Esophagus muscularis mucosa (tissue), 4 donors: ENCODE data around the gene PLXNA4. TPM values are rescaled to one million over a fixed set of nuclear protein-coding genes. Genes with fewer than 3 reads are reported as not detected.
A peak's percentile ranks its signal among the peaks of the same experiment; 100 is the strongest.

Source experiments
- DNase-seq: peaks from one replicate; pipeline ENCODE4 v3.0.0-alpha.2; 2017; ENCODE audit errors: extremely low spot score
- H3K27ac ChIP-seq, 4 donors: fragments of 200-600 bp; sonication (generic); replicated peaks in 1 of 4; 1 replicate in 3 of 4; 2 replicates in 1 of 4; pipeline ENCODE4 v1.5.1; 2016 to 2019; ENCODE audit warnings: mild to moderate bottlenecking in 1 of 4
- H3K27me3 ChIP-seq, 4 donors: fragments of 200-600 bp; sonication (generic); one replicate each; pipeline versions ENCODE4 v1.5.1 to v1.6.0; 2016 to 2019
- H3K36me3 ChIP-seq, 4 donors: fragments of 200-600 bp; sonication (generic); one replicate each; pipeline ENCODE4 v1.5.1; 2016 to 2019
- H3K4me1 ChIP-seq, 4 donors: fragments of 200-600 bp; sonication (generic); one replicate each; pipeline ENCODE4 v1.5.1; 2016 to 2019
- H3K4me3 ChIP-seq, 4 donors: fragments of 200-600 bp; sonication (generic); 1 replicate in 2 of 4; 2 replicates in 2 of 4; pipeline ENCODE4 v1.5.1; 2016 to 2019; ENCODE audit warnings: mild to moderate bottlenecking in 4 of 4, moderate library complexity in 1 of 4
- H3K9me3 ChIP-seq, 4 donors: fragments of 200-600 bp; sonication (generic); 1 replicate in 3 of 4; 2 replicates in 1 of 4; pipeline ENCODE4 v1.5.1; 2016 to 2019
- EP300 ChIP-seq: sonication (generic); formaldehyde crosslinking; IDR thresholded peaks from one replicate; pipeline ENCODE4 v1.6.1; 2017; ENCODE audit warnings: antibody characterized with exemption
- POLR2A ChIP-seq: fragments of 450-650 bp; IDR thresholded peaks from one replicate; pipeline ENCODE4 v1.6.1; 2017; ENCODE audit warnings: antibody characterized with exemption, moderate library complexity, mild to moderate bottlenecking, low read depth
- POLR2AphosphoS5 ChIP-seq, 2 donors: sonication (generic); formaldehyde crosslinking; IDR thresholded peaks; one replicate each; pipeline ENCODE4 v1.6.1; 2017; ENCODE audit warnings: antibody characterized with exemption in 2 of 2
- WGBS: methylation state at CpG from one replicate; pipeline ENCODE4 v1.1.5; 2018; 5-methylcytosine and 5-hydroxymethylcytosine counted together
- intact Hi-C: fragments of 100-400 bp; cut with DNase I; formaldehyde crosslinking; loops from one replicate; pipeline ENCODE4 v1.15.1; 2023
- total RNA-seq, 4 donors: library from RNA; depleted of rRNA; stranded (reverse); fragments of >200 nt; gene quantifications; one replicate each; pipeline versions ENCODE4 v1.1.0 to v1.2.1, GENCODE V29; 2016
- TF ChIP-seq, protein P1 (sequence below), 3 experiments: fragments of 200-600 bp in 2 of 3; fragments of 450-650 bp in 1 of 3; sonication (generic) in 2 of 3; IDR thresholded peaks; one replicate each; pipeline ENCODE4 v1.5.1; 2017 to 2019; ENCODE audit warnings: antibody characterized with exemption in 3 of 3, mild to moderate bottlenecking in 2 of 3, moderate library complexity in 1 of 3

Gene PLXNA4
- total RNA-seq, 4 donors from 2014 or later: 5.0 to 9.5 (median 6.6) TPM

- Histone ChIP-seq H3K27ac (peak overlapping the region; percentile 70 to 84 (median 78)), H3K4me1 (peaks cover 44 to 66% (median 62%) of the 10 kb centered on the region in 4 donors), H3K36me3 (no peaks in the 10 kb centered on the region), H3K27me3 (no peaks in the 10 kb centered on the region), H3K4me3 (peak overlapping the region in 1 of 4 donors; percentile 13), H3K9me3 (no peaks in the 10 kb centered on the region)
- WGBS: 54% methylated on average over 8 of the region's 8 CpGs
- TF ChIP-seq EP300 (peak; percentile 51), POLR2AphosphoS5 (IDR thresholded peaks at IDR 0.05) (peak in 1 of 2 donors; percentile 69), POLR2A (no peak)
- TF ChIP-seq, protein P1, sequence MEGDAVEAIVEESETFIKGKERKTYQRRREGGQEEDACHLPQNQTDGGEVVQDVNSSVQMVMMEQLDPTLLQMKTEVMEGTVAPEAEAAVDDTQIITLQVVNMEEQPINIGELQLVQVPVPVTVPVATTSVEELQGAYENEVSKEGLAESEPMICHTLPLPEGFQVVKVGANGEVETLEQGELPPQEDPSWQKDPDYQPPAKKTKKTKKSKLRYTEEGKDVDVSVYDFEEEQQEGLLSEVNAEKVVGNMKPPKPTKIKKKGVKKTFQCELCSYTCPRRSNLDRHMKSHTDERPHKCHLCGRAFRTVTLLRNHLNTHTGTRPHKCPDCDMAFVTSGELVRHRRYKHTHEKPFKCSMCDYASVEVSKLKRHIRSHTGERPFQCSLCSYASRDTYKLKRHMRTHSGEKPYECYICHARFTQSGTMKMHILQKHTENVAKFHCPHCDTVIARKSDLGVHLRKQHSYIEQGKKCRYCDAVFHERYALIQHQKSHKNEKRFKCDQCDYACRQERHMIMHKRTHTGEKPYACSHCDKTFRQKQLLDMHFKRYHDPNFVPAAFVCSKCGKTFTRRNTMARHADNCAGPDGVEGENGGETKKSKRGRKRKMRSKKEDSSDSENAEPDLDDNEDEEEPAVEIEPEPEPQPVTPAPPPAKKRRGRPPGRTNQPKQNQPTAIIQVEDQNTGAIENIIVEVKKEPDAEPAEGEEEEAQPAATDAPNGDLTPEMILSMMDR (IDR thresholded peaks at IDR 0.05): no peak
- intact Hi-C loops: no loop called here
- DNase-seq: no peak
Measured at GRCh38 chr7:132402751-132403245, 173.5 kb downstream of the PLXNA4 start.

- 64% methylated on average over 5 of the region's 5 CpGs for WGBS
- Histone ChIP-seq H3K9me3 (no peaks in the 10 kb centered on the region), H3K27me3 (no peaks in the 10 kb centered on the region), H3K27ac (peak overlapping the region; percentile 70 to 84 (median 78)), H3K4me3 (no peak overlapping the region), H3K4me1 (peaks cover 44 to 66% (median 63%) of the 10 kb centered on the region in 4 donors), H3K36me3 (no peaks in the 10 kb centered on the region)
- no peak for DNase-seq
- TF ChIP-seq EP300 (no peak), POLR2AphosphoS5 (IDR thresholded peaks at IDR 0.05) (no peak), POLR2A (no peak)
- TF ChIP-seq, protein P1 (IDR thresholded peaks at IDR 0.05): no peak
- intact Hi-C loops: no loop called here
Measured at GRCh38 chr7:132402096-132402495, 174.2 kb downstream of the PLXNA4 start.

DNA sequence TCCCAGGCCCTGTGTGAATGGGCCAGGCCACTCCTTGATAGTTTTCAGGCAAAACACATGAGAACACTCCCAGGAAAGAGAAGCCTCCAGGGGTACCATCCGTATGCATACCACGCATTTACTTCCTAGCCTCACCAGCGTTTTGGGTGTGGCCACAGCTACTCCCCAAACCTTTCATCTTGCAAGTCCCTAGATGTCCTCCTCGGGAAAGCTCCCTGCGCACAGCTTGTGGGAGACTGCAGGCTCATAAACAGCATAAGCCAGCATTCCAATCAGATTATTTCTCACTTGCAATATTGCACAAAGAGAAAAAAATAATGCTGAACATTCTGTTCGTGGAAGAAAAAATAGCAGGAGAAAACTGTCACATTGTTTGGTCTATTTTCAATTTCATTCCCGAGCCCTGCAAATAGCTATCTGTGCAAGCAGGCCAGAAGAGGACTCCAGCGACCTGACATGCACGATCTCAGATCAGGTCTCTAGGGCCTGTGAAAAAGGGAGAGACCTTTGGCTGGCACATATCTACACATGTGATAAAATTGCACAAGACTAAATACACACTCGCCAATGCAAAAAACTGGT lies 175.6 kb downstream of the PLXNA4 start:
- H3K36me3 ChIP-seq: no peaks in the 10 kb centered on the region
- intact Hi-C loops: no loop called here
- 76% methylated on average over 10 of the region's 10 CpGs for WGBS
- no peak for DNase-seq
- no peaks in the 10 kb centered on the region for H3K9me3 ChIP-seq
- no peaks in the 10 kb centered on the region for H3K27me3 ChIP-seq
- TF ChIP-seq POLR2AphosphoS5 (IDR thresholded peaks at IDR 0.05) (peak in 1 of 2 donors; percentile 76), EP300 (no peak)
- no peak overlapping the region for H3K4me3 ChIP-seq
- H3K4me1 ChIP-seq: peaks cover 53 to 69% (median 63%) of the 10 kb centered on the region in 4 donors
- peak overlapping the region; percentile 70 to 84 (median 78) for H3K27ac ChIP-seq

DNA sequence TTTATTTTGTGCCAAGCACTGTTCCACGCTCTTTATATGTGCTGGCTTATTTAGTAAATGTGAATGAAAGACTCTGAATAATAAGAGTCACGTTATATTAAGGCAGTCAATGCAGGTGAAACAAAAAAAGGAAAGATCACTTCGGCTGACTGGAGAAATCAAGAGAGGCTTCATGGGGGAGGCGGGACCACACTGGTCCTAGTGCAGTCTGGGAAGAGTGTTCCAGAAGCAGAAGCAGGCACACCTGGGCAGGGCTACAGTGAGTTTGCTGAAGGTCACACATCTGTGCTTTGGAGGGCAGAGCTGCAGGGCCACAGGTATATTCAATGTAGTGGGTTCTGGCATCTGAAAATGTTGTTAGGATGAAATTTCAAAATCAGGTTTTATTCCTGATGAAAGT lies 176.9 kb downstream of the PLXNA4 start:
- DNase-seq: no peak
- peaks cover 63 to 76% (median 73%) of the 10 kb centered on the region in 4 donors for H3K4me1 ChIP-seq
- WGBS: 88% methylated on average over 4 of the region's 4 CpGs

DNA sequence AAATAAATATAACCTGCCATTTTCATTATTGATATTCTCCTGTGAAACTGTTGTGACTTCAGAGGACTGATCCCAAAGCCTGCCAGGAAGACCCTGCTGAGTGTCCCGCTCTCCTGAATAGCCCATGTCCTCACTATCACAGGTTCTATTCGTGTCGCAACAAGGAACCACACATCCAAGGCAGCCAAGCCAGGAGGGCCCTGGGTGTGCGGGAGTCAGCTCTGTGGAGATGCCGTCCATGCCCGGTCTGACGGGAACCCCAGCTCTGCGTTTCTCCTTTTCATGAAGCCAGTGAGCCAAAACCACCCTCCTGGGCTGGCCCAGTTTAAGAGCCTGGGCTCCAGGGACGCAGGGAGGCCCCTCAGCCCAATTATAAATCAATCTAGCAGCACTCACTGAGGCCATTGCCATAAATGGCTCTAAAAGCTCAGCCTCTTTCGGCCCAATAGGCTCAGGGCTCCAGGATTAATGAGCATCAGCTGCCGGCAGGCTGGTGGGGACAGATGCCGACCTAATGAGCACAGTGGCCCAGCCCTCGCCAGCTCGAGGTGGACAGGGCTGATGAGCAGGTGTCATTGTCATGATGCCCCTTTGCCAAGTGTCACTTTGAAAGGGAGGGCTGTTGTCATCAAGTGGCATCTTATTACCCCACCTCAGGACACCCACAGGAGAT lies 177.9 kb downstream of the PLXNA4 start:
- peak in 1 of 2 donors; percentile 77 for TF ChIP-seq POLR2AphosphoS5 (IDR thresholded peaks at IDR 0.05)
- TF ChIP-seq, protein P1 (IDR thresholded peaks at IDR 0.05): no peak
- WGBS: 84% methylated on average over 12 of the region's 14 CpGs
- peaks cover 63 to 76% (median 73%) of the 10 kb centered on the region in 4 donors for H3K4me1 ChIP-seq
- H3K27me3 ChIP-seq: no peaks in the 10 kb centered on the region
- H3K27ac ChIP-seq: peak overlapping the region; percentile 18 to 84 (median 78)
- DNase-seq: no peak
- H3K36me3 ChIP-seq: no peaks in the 10 kb centered on the region
- no peak overlapping the region for H3K4me3 ChIP-seq
- no peaks in the 10 kb centered on the region for H3K9me3 ChIP-seq
- intact Hi-C loops: no loop called here

More for the DNA sequence above, 176.9 kb downstream of the PLXNA4 start:
- TF ChIP-seq, protein P1 (IDR thresholded peaks at IDR 0.05): no peak
- TF ChIP-seq POLR2AphosphoS5 (IDR thresholded peaks at IDR 0.05): no peak
- TF ChIP-seq POLR2A: no peak
- no peak for TF ChIP-seq EP300
- Histone ChIP-seq H3K27ac (peak overlapping the region; percentile 18 to 84 (median 78)), H3K27me3 (no peaks in the 10 kb centered on the region), H3K36me3 (no peaks in the 10 kb centered on the region), H3K4me3 (no peak overlapping the region), H3K9me3 (no peaks in the 10 kb centered on the region)
- intact Hi-C loops: no loop called here
